K562 (cell line): ENCODE results near the gene SLC19A2. TPM values are rescaled to one million over a fixed set of nuclear protein-coding genes. Genes with fewer than 3 reads are reported as not detected.

ENCODE experiments used
- ATAC-seq: fragments of 200-7000 bp; cut with Tn5 transposase; 3 replicates; pipeline ENCODE4 v1.9.1; 2020; ENCODE audit warnings: moderate library complexity
- BruUV-seq: library from RNA; stranded (reverse); fragments of 400-500 nt; replicated peaks from 2 replicates; lab custom pipeline; 2021; lab: Mats Ljungman, UMichigan
- CTCF ChIA-PET: fragments of 300-600 bp; formaldehyde crosslinking; extraction: SDS; loops from one replicate; lab custom pipeline; 2021; ENCODE audit warnings: low intra/inter-chr PET ratio; lab: Yijun Ruan, JAX
- POLR2A ChIA-PET: fragments of 300-600, 350-650 bp; sonication (Branson Sonifier 250); formaldehyde crosslinking; extraction: SDS; loops from one replicate; lab custom pipeline; 2021; ENCODE audit warnings: antibody characterized with exemption, inconsistent platforms; lab: Yijun Ruan, JAX
- DNase-seq, 4 experiments: peaks; one replicate each; pipeline versions ENCODE4 v3.0.0 to v3.0.0-alpha.2; 2011 to 2018; ENCODE audit warnings: low spot score in 3 of 4, mixed read lengths in 3 of 4; ENCODE audit errors: extremely low read depth in 1 of 4
- FAIRE-seq: peaks from 2 replicates; lab custom pipeline; 2011; peaks lifted over from hg19 to GRCh38; lab: Jason Lieb, UNC
- H2AFZ ChIP-seq: 2 replicates; pipeline ENCODE4 v1.6.0; 2011; ENCODE audit warnings: low read depth, low read length, control low read depth, inconsistent platforms
- H3K27ac ChIP-seq: fragments of 200-600 bp; 3 replicates; pipeline ENCODE4 v1.8.0; 2011; ENCODE audit warnings: low read depth, mild to moderate bottlenecking, control low read depth, inconsistent platforms, low read length, moderate library complexity, mixed read lengths; ENCODE audit errors: extremely low read depth
- H3K27me3 ChIP-seq, 2 experiments: fragments of 300-600 bp in 1 of 2; 2 replicates in 1 of 2; 3 replicates in 1 of 2; pipeline versions ENCODE4 v1.6.0 to v1.8.0; 2011; ENCODE audit warnings: inconsistent platforms in 2 of 2, low read length in 2 of 2, mild to moderate bottlenecking in 1 of 2, mixed read lengths in 1 of 2, moderate library complexity in 1 of 2; ENCODE audit not compliant: control insufficient read depth in 2 of 2, insufficient read depth in 2 of 2
- H3K36me3 ChIP-seq: fragments of 300-600 bp; 3 replicates; pipeline ENCODE4 v1.8.0; 2011; ENCODE audit warnings: mild to moderate bottlenecking, low read length, inconsistent platforms; ENCODE audit not compliant: control insufficient read depth, insufficient read depth
- H3K4me1 ChIP-seq, 2 experiments: fragments of 200-600 bp in 1 of 2; replicated peaks in 1 of 2; 2 replicates in 1 of 2; 3 replicates in 1 of 2; pipeline versions ENCODE4 v1.5.1 to v1.8.0; 2011; ENCODE audit warnings: inconsistent platforms in 2 of 2, low read length in 2 of 2, mild to moderate bottlenecking in 1 of 2, mixed read lengths in 1 of 2, moderate library complexity in 1 of 2; ENCODE audit not compliant: control insufficient read depth in 2 of 2, insufficient read depth in 2 of 2
- H3K4me2 ChIP-seq: 2 replicates; pipeline ENCODE4 v1.6.1; 2011; ENCODE audit warnings: low read length, control low read depth, inconsistent platforms, mixed read lengths; ENCODE audit not compliant: insufficient read depth
- H3K4me3 ChIP-seq: fragments of 200-600 bp; sonication (generic), shearing (Covaris generic); 2 replicates; pipeline ENCODE4 v1.5.1; 2016; ENCODE audit warnings: control low read depth, inconsistent platforms
- H3K79me2 ChIP-seq: fragments of 200-600 bp; 3 replicates; pipeline ENCODE4 v1.8.0; 2011; ENCODE audit warnings: low read length, inconsistent platforms; ENCODE audit not compliant: control insufficient read depth, insufficient read depth
- H3K9ac ChIP-seq, 2 experiments: 2 replicates each; pipeline versions ENCODE4 v1.6.0 to v1.6.1; 2011; ENCODE audit warnings: low read depth in 2 of 2, low read length in 2 of 2, control low read depth in 1 of 2, inconsistent platforms in 1 of 2, mild to moderate bottlenecking in 1 of 2, mixed read lengths in 1 of 2; ENCODE audit not compliant: insufficient read depth in 1 of 2
- H3K9me1 ChIP-seq: one replicate; pipeline ENCODE4 v1.6.0; 2011; ENCODE audit warnings: inconsistent platforms, mild to moderate bottlenecking, low read length, moderate library complexity; ENCODE audit not compliant: control insufficient read depth, insufficient read depth
- H3K9me3 ChIP-seq: replicated peaks from 2 replicates; pipeline ENCODE4 v1.5.1; 2011; ENCODE audit warnings: low read depth, low read length, inconsistent platforms; ENCODE audit not compliant: control insufficient read depth, insufficient read depth
- H4K20me1 ChIP-seq: replicated peaks from 2 replicates; pipeline ENCODE4 v1.6.1; 2011; ENCODE audit warnings: low read length, inconsistent platforms, mixed read lengths; ENCODE audit not compliant: control insufficient read depth, insufficient read depth
- ASH1L ChIP-seq: fragments of 450-650 bp; IDR thresholded peaks from 2 replicates; pipeline ENCODE4 v1.6.1; 2018; ENCODE audit warnings: borderline replicate concordance, mild to moderate bottlenecking, low read depth; ENCODE audit not compliant: partially characterized antibody
- GATA2 ChIP-seq: sonication (generic); formaldehyde crosslinking; IDR thresholded peaks from 2 replicates; pipeline ENCODE4 v1.4.0; 2020; ENCODE audit warnings: mild to moderate bottlenecking, missing genetic modification reagents
- NCOA4 ChIP-seq: fragments of 450-650 bp; IDR thresholded peaks from 2 replicates; pipeline ENCODE4 v1.6.1; 2018; ENCODE audit warnings: mild to moderate bottlenecking; ENCODE audit not compliant: partially characterized antibody
- PHF8 ChIP-seq: fragments of 200-600 bp; sonication (generic); IDR thresholded peaks from 2 replicates; pipeline ENCODE4 v1.6.1; 2012; ENCODE audit warnings: mixed run types, mild to moderate bottlenecking, inconsistent platforms, low read length, moderate library complexity, borderline replicate concordance
- RAD21 ChIP-seq, 2 experiments: fragments of 250-450 bp in 1 of 2; fragments of 450-650 bp in 1 of 2; sonication (Bioruptor Pico) in 1 of 2; formaldehyde crosslinking in 1 of 2; IDR thresholded peaks in 1 of 2; conservative IDR thresholded peaks in 1 of 2; 2 replicates each; pipeline versions ENCODE4 v1.4.0 to v1.8.0; 2020 to 2022; ENCODE audit warnings: mild to moderate bottlenecking in 2 of 2, moderate library complexity in 1 of 2
- RFX7 ChIP-seq: fragments of 250-450 bp; sonication (Bioruptor Pico); IDR thresholded peaks from 2 replicates; pipeline ENCODE4 v1.5.1; 2021; ENCODE audit warnings: mild to moderate bottlenecking
- TCF3 ChIP-seq: sonication (generic); formaldehyde crosslinking; IDR thresholded peaks from 2 replicates; pipeline ENCODE4 v1.4.0; 2020; ENCODE audit warnings: mild to moderate bottlenecking, missing genetic modification reagents
- TCFL5 ChIP-seq: fragments of 250-450 bp; sonication (Bioruptor Pico); conservative IDR thresholded peaks from 2 replicates; pipeline ENCODE4 v1.6.1; 2021; ENCODE audit warnings: mild to moderate bottlenecking, moderate library complexity, matching md5 sums
- THAP12 ChIP-seq: fragments of 250-450 bp; sonication (Bioruptor Pico); IDR thresholded peaks from 2 replicates; pipeline ENCODE4 v1.9.0; 2021; ENCODE audit warnings: mild to moderate bottlenecking, inconsistent platforms
- THRA ChIP-seq: fragments of 450-650 bp; IDR thresholded peaks from 2 replicates; pipeline ENCODE4 v1.6.1; 2017; ENCODE audit warnings: mild to moderate bottlenecking, moderate library complexity
- ZBTB1 ChIP-seq: sonication (generic); formaldehyde crosslinking; IDR thresholded peaks from 2 replicates; pipeline ENCODE4 v1.8.1; 2023; ENCODE audit warnings: missing genetic modification reagents, low read depth, mild to moderate bottlenecking, borderline replicate concordance
- ZBTB43 ChIP-seq: sonication (generic); formaldehyde crosslinking; IDR thresholded peaks from 2 replicates; pipeline ENCODE4 v1.8.0; 2023; ENCODE audit warnings: mild to moderate bottlenecking, missing genetic modification reagents
- ZKSCAN8 ChIP-seq: fragments of 200-800 bp; sonication (Bioruptor generic); IDR thresholded peaks from 2 replicates; pipeline ENCODE4 v1.6.1; 2016; ENCODE audit warnings: missing genetic modification characterization, missing compliant biosample characterization
- ZNF143 ChIP-seq: sonication (generic); formaldehyde crosslinking; IDR thresholded peaks from 2 replicates; pipeline ENCODE4 v1.9.0; 2022; ENCODE audit warnings: mild to moderate bottlenecking, missing genetic modification reagents
- ZNF41 ChIP-seq: fragments of 250-450 bp; sonication (Bioruptor Pico); conservative IDR thresholded peaks from 2 replicates; pipeline ENCODE4 v1.4.0; 2020; ENCODE audit warnings: mild to moderate bottlenecking
- ZNF561 ChIP-seq: fragments of 450-650 bp; formaldehyde crosslinking; conservative IDR thresholded peaks from 2 replicates; pipeline ENCODE4 v1.4.0; 2020; ENCODE audit warnings: mild to moderate bottlenecking, moderate library complexity
- ZNF77 ChIP-seq: fragments of 250-450 bp; sonication (Bioruptor Pico); IDR thresholded peaks from 2 replicates; pipeline ENCODE4 v1.5.0; 2020
- WGBS: fragments of 100-300 bp; shearing (Covaris generic); methylation state at CpG from one replicate; pipeline ENCODE4 v1.1.6; 2016; ENCODE audit warnings: low coverage, mixed read lengths; ENCODE audit not compliant: insufficient coverage; ENCODE audit errors: missing lambda C conversion rate; 5-methylcytosine and 5-hydroxymethylcytosine counted together
- in situ Hi-C: fragments of 300-500 bp; cut with MboI; formaldehyde crosslinking; loops from 4 replicates; pipeline ENCODE4 v1.15.0; 2018; ENCODE audit warnings: inconsistent platforms, mixed read lengths
- intact Hi-C: fragments of 100-400 bp; cut with micrococcal nuclease; formaldehyde crosslinking; loops from 2 replicates; pipeline ENCODE4 v1.14.2; 2022
- polyA plus RNA-seq, 8 experiments: library from polyadenylated mRNA; depleted of rRNA in 4 of 8; stranded (reverse) in 5 of 8; unstranded in 3 of 8; fragments of >200 nt; fragmentation: Nextera tagmentation in 2 of 8; fragmentation: Illumina TruSeq in 1 of 8; extraction: Ambion mirVana in 2 of 8; extraction: Trizol in 1 of 8; gene quantifications; 2 replicates each; pipeline versions ENCODE4 v1.2.1 to v1.2.3, GENCODE V29; 2011 to 2014; ENCODE audit warnings: inconsistent platforms in 1 of 8, missing spikeins in 1 of 8
- total RNA-seq, 7 experiments: library from RNA; depleted of rRNA in 6 of 7; stranded (reverse); fragments of >200 nt in 6 of 7; fragmentation: Illumina TruSeq in 2 of 7; extraction: Trizol in 2 of 7; gene quantifications; 2 replicates each; pipeline versions ENCODE4 v1.2.1 to v1.2.3, GENCODE V29; 2011 to 2021; ENCODE audit warnings: low replicate concordance in 1 of 7

The SLC19A2 gene
- total and polyA plus RNA-seq, 9 of the 15 experiments (the other 6 are each of a cell fraction or from before 2014, with no cell fraction given): 7.4 to 42.8 (median 19.2) TPM

- peaks cover 0 to 3% of the 10 kb centered on the region in 2 experiments; a peak in 1 of 5 replicates for H3K4me1 ChIP-seq
- H3K4me2 ChIP-seq: no peak overlapping the region
- H4K20me1 ChIP-seq: no peaks in the 10 kb centered on the region
- BruUV-seq: no TSS peak
- intact Hi-C loops (no loop called here), in situ Hi-C loops (no loop called here)
- no peak overlapping the region for H2AFZ ChIP-seq
- 4% methylated on average over 6 of the region's 6 CpGs for WGBS
- FAIRE-seq: peak; percentile 55
- no peak for ATAC-seq
- no peaks in the 10 kb centered on the region for H3K36me3 ChIP-seq
- H3K79me2 ChIP-seq: no peaks in the 10 kb centered on the region
- H3K27ac ChIP-seq: no peak overlapping the region
- CTCF ChIA-PET: no interaction called here
- peaks cover 2 to 8% of the 10 kb centered on the region in 2 experiments; a peak in 2 of 5 replicates for H3K27me3 ChIP-seq
- no peak overlapping the region for H3K9ac ChIP-seq
- H3K9me3 ChIP-seq: no peaks in the 10 kb centered on the region
- H3K4me3 ChIP-seq: no peak overlapping the region
- H3K9me1 ChIP-seq: no peaks in the 10 kb centered on the region
- no peak for DNase-seq
- POLR2A ChIA-PET: no interaction called here
- no peak for TF ChIP-seq PHF8
- TF ChIP-seq NCOA4: no peak
- no peak for TF ChIP-seq TCFL5 (CRISPR knock-in tag)
- TF ChIP-seq ZNF143: no peak
- no peak for TF ChIP-seq RFX7 (CRISPR knock-in tag)
- TF ChIP-seq ZNF77 (CRISPR knock-in tag): no peak
- TF ChIP-seq ZKSCAN8 (CRISPR knock-in tag): no peak
- TF ChIP-seq RAD21 (CRISPR knock-in tag; conservative IDR thresholded peaks at IDR 0.05 in 1 of 2, IDR thresholded peaks at IDR 0.05 in 1 of 2): no peak
- no peak for TF ChIP-seq ZNF41
- TF ChIP-seq ASH1L: no peak
- TF ChIP-seq GATA2 (CRISPR knock-in tag): no peak
- TF ChIP-seq THRA: no peak
- TF ChIP-seq ZBTB43 (CRISPR knock-in tag): no peak
- TF ChIP-seq THAP12: no peak
- TF ChIP-seq ZBTB1 (CRISPR knock-in tag): no peak
- TF ChIP-seq ZNF561 (CRISPR knock-in tag): no peak
- TF ChIP-seq TCF3 (CRISPR knock-in tag): no peak
Measured at GRCh38 chr1:169426174-169426705, 59.5 kb downstream of the SLC19A2 start.
